NCI-H2171 treated with DMSO at 0.1 percent for 48 hours (cell line): Measurements from ENCODE around the gene PLA2G12B.
A peak's percentile ranks its signal among the peaks of the same experiment; 100 is the strongest.

Experiments
- DNase-seq: peaks from one replicate; lab custom pipeline; 2025; lab: John Stamatoyannopoulos, UW

PLA2G12B gene

DNA sequence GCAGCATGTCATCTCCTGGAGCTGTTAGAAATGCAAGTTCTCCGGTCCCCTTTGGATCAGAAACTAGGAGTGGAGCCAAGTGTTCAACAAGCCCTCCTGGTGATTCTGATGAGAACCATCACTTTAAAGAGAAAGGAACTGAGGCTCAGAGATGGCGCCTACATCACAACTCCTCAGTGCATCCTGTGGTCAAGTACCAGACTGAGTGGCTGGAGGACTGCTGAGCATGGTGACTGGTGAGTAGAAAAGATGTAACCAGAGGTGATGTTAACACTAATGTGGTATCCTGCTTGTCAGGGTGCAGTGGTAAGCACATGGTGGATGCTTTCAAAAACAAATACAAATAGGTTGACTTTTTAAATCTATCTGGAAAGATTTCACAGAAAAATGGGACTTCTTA is 64.5 kb downstream of the PLA2G12B start:
- DNase-seq, result no peak

DNA sequence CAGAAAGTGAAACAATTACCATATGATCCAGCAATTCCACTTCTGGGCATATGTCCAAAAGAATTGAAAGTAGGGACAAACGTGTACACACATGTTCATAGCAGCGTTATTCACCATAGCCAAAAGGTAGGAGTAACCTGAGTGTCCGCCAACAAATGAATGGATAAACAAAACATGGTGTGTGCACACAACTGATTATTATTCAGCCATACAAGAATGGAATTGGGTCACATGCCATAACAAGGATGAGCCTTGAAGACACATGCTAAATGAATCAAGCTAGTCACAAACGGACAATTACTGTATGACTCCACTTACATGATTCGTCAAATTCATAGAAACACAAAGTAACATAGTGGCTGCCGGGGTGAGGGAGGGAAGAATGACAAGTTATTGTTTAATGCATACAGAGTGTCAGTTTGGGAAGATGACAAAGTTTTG is 65.2 kb downstream of the PLA2G12B start:
- peak; percentile 86 for DNase-seq

- DNase-seq, result no peak
These were observed 66.4 kb downstream of the PLA2G12B start for GRCh38 chr10:72888151-72888638.

- DNase-seq, result no peak
These were observed 67.6 kb downstream of the PLA2G12B start for GRCh38 chr10:72887043-72887442.

DNA sequence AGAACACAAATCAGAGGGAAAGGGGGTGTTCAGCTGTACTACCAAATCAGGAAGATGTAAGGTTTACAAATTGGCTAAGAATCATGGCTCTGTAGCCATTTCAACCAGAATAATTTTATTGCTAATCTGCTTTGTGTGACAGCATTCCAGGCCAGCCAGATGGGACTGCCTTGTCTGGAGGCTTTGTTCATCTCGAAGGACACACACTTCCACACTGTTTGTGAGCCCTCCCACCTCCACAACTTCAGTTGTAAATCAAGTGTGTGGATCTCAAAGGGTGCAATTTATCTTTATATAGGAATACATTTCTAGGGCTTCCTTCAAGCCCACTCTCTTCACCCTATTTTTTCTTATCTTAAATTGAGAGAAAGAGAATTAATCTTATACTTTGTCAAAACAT is 68.0 kb downstream of the PLA2G12B start:
- no peak for DNase-seq

DNA sequence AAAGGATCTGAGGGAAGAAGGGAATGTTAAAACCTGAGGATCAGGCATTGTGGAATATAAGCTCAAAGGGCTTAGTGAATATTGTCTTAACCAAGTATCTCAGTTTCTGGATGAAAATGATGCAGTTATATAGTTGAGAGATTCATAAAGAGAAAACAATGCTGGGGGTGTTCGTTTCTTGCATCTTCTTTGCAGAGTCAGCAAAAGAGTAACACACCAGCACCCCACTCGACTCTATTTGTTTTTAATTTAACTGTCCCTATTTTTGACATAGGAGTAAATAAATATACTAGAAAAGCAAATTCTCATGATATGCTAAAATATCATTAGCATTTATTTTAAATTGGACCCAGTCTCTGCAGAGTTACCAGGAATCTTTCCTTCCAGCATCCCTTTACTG is 68.7 kb downstream of the PLA2G12B start:
- no peak for DNase-seq
